ENCODE data around the gene PPP1R12C. TPM values are rescaled to one million over a fixed set of nuclear protein-coding genes. Genes with fewer than 3 reads are reported as not detected.
A peak's percentile ranks its signal among the peaks of the same experiment; 100 is the strongest.
"Not testable (repeated sequence)": the region's sequence is repeated elsewhere in the genome, so short reads cannot be mapped to it uniquely, and the experiment has no call there.

Gene PPP1R12C
- total RNA-seq, 2 donors from 2014 or later: 102 to 118 TPM

GRCh38 chr19:55115446-55116065 is 1.9 kb downstream of the PPP1R12C start:
- no peak for ATAC-seq
- intact Hi-C loops (cut with DNase I, micrococcal nuclease): no loop called here
- no peak for DNase-seq

- intact Hi-C loops (cut with DNase I, micrococcal nuclease): no loop called here
These were observed 2.8 kb downstream of the PPP1R12C start for GRCh38 chr19:55114566-55115145.

DNA sequence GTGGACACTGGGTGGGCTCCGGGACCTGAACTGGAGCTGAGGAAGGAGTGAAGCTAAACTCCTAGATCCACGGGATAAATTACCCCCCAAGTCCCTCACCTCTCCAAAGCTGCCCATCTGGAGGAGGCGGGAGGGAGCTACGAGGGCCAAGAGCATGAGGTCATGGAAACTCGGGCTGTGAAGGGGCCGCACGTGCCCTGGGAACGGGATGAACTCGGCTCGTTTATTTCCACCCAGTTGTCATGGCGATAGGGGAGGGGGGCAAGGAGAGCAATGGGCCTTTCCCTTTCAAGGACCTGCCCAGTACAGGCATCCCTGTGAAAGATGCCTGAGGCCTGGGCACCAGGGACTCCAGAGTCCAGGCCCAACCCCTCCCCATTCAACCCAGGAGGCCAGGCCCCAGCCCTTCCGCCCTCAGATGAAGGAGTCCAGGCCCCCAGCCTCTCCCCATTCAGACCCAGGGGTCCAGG is 3.8 kb downstream of the PPP1R12C start:
- ATAC-seq (no peak), DNase-seq (peak; percentile 62 to 87)
- intact Hi-C loops (cut with DNase I, micrococcal nuclease): no loop called here

More at GRCh38 chr19:55114566-55115145, 2.8 kb downstream of the PPP1R12C start:
- DNase-seq (no peak), ATAC-seq (no peak)

DNA sequence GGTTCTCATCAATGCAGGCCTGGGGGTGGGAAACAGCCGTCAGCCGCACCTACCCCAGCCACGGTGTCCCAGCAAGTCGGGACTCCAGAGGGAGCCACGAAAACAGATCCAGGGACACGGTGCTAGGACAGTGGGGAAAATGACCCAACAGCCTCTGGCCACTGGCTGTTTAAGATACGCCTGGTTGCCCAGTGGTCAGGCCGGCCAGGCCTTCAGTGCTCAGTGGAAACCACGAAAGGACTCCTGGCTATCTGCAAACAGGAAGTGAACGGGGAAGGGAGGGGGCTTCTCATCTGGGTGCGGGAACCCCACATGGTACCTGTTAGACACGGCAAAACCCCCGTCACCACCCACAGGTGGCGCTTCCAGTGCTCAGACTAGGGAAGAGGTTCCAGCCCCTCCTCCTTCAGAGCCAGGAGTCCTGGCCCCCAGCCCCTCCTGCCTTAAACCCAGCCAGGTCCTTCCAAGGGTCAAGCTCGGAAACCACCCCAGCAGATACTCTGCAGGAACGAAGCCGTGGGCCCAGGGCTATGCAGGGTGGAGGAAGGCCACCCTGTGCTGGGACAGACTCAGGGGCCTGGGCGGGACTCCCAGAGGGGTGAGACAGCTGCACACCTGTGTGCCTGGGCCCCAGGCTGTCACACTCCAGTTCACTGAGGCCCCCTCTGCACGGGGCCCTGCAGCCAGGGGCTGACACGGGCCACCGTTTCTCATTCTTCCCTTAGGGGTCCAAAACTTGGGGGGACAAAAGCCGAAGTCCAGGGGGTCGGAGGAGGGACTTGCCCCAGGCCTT is 4.5 kb downstream of the PPP1R12C start:
- DNase-seq (no peak), ATAC-seq (no peak)
- intact Hi-C loops (cut with DNase I, micrococcal nuclease): no loop called here

- intact Hi-C loops (cut with DNase I, micrococcal nuclease): no loop called here
These were observed 5.1 kb downstream of the PPP1R12C start for GRCh38 chr19:55112246-55112776.

DNA sequence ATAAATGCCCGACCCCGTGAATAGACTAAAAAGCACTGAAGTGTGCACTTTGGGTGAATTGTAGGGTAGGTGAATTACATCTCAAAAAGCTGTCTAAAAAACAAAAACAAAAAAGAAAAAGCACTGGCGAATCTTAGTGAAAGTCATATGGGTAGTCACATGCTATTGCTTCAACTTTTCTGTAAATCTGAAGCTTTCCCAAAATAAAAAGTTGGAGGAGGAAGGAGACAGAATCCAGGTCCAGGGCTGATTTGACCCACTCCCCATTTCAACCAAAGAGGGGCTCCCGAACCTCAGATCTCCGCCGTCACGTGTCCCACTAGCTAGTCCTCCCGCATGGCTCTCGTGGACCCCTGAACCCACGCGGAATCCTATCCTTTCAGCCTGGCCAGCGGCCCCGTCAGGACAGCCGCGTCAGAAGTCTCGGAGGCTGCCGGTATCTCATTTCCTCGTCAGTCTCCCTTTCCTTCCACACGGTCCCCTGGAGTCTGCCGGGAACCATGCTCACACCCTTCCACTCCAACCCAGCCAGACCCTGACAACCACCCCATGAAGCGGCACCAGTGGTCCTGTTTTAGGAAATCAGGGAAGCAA is 6.1 kb downstream of the PPP1R12C start:
- ATAC-seq: no peak
- intact Hi-C loops (cut with DNase I, micrococcal nuclease): no loop called here
- DNase-seq: no peak

More at GRCh38 chr19:55112246-55112776, 5.1 kb downstream of the PPP1R12C start:
- DNase-seq: no peak
- ATAC-seq: no peak

GRCh38 chr19:55109527-55110291 is 7.7 kb downstream of the PPP1R12C start:
- ATAC-seq (no peak), DNase-seq (no peak)
- intact Hi-C loops (cut with DNase I, micrococcal nuclease): no loop called here

GRCh38 chr19:55107252-55107651 is 10.2 kb downstream of the PPP1R12C start:
- intact Hi-C loops (cut with DNase I, micrococcal nuclease); ATAC-seq; DNase-seq: not testable (repeated sequence)

DNA sequence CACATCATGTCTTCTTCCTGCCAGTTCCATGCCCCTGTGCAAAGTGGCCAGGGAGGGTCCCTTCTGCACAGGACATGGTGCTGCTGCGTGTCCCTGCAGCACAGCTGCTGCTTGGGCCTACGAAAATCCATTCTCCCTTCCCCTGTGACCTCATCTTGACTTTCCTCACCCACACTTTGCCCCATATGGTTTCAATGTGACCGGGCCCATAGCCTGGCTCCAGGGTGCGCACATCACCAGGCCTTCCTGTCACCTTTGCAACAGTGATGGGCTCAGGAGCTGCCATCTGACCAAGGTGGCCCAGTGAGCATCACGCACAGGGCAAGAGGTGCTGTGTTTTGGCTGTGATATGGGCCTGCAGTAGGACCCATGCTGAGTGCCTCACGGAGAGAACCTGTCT is 10.8 kb downstream of the PPP1R12C start:
- no peak for DNase-seq
- intact Hi-C loops (cut with DNase I, micrococcal nuclease): no loop called here
- ATAC-seq: no peak

GRCh38 chr19:55105237-55105636 is 12.2 kb downstream of the PPP1R12C start:
- ATAC-seq: no peak
- intact Hi-C loops (cut with DNase I, micrococcal nuclease): no loop called here
- DNase-seq: no peak

DNA sequence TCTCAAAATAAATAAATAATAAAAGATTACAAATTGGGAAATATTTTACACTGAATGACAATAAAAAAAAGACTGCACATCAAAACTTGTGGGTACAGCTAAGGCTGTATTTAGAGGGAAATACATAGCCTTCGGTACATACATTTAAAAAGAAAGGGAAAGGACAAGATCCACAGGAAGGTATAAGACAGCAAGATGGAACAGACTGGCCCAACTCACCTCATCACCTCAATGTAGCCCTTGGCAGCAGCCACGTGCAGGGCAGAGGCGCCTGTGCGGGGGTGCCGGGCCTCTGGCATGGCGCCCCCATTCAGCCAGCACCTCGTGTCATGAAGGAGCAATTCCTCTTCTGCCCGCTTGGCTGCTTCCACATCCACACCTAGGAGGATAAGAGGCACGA is 14.2 kb downstream of the PPP1R12C start:
- ATAC-seq: no peak
- no peak for DNase-seq
- intact Hi-C loops (cut with DNase I, micrococcal nuclease): no loop called here

DNA sequence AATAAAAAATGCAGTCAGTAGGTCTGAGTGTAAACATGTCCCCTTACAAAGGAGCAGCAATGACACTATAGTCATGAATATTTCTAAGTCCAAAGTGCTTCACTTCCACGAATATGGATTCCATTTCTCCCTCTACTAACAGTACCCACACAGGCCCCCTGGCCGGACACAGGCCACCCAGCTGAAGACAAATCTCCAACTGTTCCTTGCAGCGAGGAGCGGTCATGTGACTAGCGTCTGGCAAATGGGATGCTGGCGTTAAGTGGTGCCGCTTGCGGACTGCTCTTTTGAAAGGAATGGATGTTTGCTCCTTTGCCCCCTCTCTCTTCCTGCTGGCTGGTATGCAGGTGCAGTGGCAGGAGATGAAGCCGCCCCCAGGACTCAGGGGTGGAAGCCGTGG is 16.2 kb downstream of the PPP1R12C start:
- DNase-seq (no peak), ATAC-seq (no peak)

GRCh38 chr19:55099557-55100506 is 17.6 kb downstream of the PPP1R12C start:
- ATAC-seq (no peak), DNase-seq (no peak)
- intact Hi-C loops (cut with DNase I, micrococcal nuclease): no loop called here

More for the DNA sequence above, 16.2 kb downstream of the PPP1R12C start:
- intact Hi-C loops (cut with DNase I, micrococcal nuclease): no loop called here

GRCh38 chr19:55098716-55099556 is 18.5 kb downstream of the PPP1R12C start:
- ATAC-seq (peak; percentile 7), DNase-seq (no peak)
- intact Hi-C loops (cut with DNase I, micrococcal nuclease): no loop called here

DNA sequence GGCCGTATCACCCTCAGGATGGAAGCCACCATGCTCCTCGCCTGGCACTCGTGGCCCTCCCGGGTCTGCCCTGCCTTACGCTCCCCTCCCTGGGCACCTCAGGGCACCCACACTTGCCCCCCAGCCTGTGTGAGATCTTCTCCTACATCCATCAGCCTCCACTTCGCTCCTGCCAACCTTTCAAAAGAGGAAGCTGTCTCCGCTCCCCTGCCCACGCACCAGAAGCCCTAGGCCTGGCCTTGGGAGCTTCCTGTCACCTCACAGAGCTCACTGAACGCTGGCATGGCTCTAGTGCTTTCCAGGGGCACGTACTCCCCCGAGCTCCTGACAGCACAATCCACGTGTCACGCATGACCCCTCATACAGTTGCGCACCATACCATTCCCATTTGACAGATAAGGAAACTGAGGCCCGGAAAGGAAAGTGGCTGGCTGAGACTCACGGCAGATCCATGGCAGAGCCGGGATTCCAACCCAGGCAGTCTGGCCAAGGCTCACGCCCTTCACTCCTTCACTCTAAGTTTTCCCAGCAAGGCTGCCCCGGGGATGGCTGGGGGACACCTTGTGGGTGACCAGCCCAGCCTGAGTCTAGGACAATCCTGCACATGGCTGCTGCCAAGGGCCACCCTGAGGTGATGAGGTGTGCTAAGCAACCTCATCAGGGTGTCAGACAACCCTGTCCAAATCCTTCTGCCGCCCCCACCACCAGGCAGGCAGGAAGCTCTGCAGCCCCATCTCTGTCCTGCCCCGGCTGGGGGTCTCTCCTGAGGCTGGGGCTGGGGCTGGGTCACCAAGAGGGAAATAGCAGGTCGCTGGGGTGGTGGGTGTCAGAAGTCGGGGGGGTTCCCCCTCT is 19.3 kb downstream of the PPP1R12C start:
- DNase-seq (no peak), ATAC-seq (no peak)
- intact Hi-C loops (cut with DNase I, micrococcal nuclease): no loop called here
